DMS114 treated with DMSO at 0.1 percent for 48 hours (cell line): Measurements from ENCODE around the gene FHAD1.
"Not testable (repeated sequence)": the region's sequence is repeated elsewhere in the genome, so short reads cannot be mapped to it uniquely, and the experiment has no call there.

Source experiments
- DNase-seq: peaks from one replicate; lab custom pipeline; 2025; ENCODE audit not compliant: unreplicated experiment; lab: John Stamatoyannopoulos, UW

Gene FHAD1

DNA sequence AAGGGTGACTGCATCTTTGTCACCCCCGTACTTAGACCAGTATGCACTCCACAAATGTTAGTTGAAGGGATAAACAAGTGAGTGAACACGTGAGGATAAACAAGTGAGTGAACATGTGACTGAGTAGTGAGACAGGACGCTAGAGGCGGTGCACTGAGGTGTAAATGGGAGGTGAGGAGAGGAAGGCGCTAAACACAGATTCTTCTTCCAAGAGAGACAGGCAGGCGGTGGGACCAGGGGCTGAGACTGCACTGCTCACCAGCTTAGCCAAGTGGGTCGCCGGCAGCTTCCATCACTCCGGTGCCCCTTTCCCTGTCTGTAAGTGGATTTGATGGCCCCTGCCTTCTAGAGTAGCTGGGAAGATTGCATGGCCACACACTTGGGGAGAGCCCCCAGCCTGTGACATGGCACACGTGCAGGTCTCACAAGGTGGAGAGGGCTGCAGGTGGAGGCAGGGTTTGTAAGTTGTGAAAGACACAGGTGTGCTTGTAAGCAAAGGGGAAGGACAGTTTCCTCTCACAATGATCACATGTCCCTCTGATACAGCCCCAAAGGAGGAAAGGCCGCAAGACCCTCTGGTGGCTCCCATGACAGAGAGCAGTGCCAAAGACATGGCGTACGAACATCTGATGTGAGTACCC lies 115.2 kb downstream of the FHAD1 start:
- DNase-seq = no peak

DNA sequence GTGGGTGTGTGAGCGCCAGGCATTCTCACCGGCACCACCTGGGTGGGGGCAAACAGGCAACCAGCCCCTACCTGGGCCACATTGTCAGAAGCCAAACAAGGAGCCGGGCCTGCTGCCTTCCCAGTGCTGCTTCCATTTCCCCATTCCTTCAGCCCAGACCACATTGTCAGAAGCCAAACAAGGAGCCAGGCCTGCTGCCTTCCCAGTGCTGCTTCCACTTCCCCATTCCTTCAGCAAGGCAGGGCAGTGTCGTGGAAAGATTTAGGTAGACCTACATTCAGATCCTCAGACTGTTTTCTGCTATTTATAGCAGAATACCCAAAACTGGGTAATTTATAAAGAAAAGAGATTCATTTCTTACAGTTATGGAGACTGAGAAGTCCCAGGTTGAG lies 115.7 kb downstream of the FHAD1 start:
- no peak for DNase-seq

DNA sequence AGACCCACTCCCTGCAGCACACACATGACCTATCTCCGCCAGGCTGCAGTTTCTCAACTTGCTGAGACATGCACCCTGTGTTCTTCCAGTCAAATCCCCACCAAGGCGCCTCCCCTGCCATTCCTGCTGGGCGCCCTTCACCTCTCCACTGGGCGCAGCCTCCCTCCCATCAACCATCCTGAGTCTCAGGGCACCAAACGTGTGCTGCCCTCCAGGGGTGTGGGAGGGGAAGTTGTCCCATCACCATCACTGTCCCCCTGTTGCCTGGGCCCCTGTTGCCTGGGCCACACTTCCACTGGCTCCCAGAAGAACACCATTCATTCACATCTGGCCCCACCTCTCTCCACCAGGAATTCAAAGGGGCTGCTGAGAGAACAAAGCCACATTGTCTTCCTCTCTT lies 117.7 kb downstream of the FHAD1 start:
- no peak for DNase-seq

DNA sequence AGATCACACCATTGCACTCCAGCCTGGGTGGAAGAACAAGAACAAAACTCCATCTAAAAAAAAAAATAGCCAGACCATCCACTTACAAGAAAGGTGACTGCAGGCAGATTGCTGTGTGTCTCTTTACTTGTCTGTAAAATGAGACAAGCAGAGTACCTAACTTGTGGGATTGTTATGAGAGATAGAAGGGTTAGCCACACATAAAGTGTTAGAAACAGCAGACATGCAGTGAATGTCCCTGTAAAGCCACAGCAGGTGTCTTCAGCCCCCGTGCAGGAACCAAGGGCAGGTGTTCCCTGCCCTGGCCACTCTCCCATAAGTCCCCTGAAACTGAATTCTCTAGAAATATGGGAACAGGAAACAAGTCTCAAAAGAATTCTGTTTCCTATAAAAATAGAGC lies 121.9 kb downstream of the FHAD1 start:
- DNase-seq = no peak

DNA sequence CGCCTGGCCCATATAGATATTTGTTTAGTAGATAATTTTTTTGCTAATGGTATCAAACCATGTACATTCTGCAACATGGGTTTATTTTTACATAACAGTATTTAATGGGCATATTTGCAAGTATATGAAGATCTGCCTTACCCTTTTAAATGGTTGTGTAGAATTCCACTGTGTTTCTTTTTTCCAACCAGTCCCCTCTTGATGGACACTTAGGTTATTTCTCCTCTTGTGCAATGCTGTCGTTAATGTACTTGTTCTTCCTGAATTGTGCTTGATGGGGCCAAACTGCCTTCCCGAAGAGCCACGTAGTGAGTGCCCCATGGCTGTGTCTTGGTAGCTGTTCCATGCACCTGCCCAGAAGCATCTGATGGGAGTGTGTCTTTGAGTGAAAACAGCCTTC lies 123.2 kb downstream of the FHAD1 start:
- no peak for DNase-seq

DNA sequence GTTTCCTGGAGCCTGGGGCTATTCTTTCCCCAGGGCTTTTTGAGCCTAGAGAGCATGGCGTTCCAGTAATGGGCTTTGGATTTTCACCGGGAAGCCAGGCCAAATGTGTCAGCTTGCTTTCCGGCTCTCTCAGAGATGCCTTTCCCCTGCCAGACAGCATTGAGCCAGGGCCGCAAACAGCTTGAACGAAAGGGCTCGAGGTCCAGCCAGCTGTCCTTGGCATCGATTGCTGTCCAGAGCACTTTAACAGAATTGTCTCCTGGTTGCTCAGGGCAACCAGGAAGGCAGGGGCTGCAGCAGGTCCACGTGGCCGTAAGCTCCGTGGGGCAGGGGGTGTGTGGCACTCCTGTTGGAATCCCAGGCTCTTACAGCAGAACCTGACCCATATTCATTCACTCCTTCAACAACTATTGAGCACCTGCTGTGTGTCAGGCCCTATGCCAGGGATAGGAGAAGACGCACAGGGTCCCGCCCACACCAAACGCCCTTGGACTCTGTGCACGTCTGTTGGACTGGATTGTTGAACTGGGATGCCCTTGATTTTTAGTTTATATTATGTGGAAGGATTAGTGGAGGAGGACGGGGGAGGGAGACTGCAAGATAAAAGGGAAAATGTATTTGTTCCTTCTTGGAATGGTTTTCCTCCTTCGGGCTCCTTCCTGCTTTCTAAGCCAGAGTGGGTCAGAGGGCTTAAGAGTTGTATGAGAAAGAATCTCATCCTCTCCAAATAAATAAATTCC lies 123.9 kb downstream of the FHAD1 start:
- DNase-seq = no peak

DNA sequence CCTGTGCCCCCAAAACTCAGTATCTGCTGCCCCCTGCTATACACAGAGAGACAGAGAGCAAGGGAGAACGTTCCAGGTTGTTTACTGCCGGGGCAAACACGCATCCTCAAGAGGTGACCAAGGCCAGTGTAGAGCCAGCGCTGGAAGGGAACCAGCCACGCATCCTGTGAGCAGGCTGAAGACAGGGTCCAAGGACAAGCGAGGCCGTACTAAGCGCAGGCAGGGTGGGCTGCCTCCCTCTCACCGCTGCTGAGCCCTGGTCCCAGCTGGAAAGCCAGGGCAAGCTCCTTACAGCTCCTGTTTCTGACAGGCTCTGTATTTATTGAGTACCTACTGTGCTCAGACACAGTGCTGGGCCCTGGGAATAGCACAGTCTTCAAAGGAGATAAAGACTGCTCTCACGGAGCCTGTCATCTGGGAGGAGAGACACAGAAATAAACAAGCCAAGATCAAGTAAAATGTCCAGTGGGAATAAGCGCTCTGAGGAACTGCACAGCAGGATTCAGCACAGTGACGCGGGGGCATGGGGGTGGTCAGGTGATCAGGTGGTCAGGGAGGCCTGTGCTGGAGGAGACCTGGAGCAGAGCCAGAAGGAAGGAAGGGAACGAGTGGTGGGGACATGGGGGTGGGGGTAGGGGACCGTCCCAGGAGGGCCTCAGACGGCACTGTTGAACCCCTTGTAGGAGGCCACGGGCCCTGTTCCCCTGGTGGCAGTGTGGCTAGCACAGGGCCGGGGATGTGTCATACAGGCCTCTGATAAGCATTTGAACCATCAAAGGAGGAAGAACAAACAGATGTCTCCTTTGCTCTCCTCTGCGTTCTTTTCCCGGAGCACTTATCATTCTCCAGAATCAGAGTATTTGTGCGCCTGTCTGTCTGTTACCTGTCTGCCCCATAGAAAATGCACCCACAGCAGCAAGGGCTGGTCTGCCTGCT lies 124.9 kb downstream of the FHAD1 start:
- no peak for DNase-seq

DNA sequence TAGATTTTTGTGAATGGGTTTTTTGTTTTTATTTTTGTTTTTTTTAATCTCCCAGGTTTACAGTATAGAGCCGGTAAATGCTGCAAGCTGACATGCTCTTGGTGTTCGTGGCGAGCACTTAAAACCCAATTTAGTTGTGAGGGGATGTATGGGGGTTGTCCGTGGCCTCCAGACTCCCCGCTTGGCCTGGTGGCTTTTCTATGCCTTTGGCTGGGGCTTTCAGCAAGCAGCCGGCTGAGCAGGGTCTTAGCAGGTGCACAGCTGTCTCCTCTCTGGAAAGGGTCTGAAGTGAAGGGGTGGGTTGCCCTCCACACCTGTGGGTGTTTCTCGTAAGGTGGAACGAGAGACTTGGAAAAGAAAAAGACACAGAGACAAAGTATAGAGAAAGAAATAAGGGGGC lies 131.7 kb downstream of the FHAD1 start:
- DNase-seq = no peak

DNA sequence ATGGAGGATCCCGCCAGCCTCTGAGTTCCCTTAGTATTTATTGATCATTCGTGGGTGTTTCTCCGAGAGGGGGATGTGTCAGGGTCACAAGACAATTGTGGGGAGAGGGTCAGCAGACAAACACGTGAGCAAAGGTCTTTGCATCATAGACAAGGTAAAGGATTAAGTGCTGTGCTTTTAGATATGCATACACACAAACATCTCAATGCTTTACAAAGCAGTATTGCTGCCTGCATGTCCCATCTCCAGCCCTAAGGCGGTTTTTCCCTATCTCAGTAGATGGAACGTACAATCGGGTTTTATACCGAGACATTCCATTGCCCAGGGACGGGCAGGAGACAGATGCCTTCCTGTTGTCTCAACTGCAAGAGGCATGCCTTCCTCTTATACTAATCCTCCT lies 132.1 kb downstream of the FHAD1 start:
- not testable (repeated sequence) for DNase-seq

DNA sequence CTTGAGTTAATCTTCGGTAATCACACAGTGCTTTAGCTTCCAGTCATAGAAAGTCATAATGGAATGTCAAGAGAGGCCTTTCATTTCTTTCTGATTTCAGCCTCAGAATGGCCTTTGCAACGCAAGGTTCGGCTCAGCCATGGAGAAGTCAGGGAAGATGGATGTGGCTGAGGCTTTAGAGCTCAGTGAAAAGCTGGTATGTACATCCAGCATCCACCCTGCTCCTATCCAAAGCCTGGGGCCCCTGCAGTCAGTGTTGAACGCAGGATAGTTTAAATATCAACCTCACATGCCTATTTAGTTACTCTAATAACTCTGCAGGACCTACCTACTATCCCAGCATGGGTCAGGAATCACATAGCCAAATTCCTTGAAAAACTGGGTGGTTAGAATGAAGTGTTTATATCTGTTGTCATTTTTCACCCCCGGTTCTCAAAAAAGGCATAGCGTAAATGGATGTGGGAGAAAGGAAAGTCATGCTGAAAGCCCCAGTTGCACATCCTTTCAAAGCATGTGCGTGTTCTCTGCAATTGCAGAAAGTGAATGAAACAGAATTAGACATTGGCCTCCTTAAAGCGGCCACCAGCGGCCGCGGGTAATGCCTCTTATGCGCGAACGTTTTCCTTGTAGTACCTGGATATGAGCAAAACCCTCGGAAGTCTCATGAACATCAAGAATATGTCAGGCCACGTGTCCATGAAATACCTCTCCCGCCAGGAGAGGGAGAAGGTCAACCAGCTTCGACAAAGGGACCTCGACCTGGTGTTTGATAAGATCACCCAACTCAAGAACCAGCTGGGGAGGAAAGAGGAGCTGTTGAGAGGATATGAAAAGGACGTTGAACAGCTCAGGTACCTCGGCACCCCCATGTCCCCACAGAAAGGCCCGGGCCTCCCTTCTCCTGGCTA lies 133.8 kb downstream of the FHAD1 start:
- DNase-seq = no peak

DNA sequence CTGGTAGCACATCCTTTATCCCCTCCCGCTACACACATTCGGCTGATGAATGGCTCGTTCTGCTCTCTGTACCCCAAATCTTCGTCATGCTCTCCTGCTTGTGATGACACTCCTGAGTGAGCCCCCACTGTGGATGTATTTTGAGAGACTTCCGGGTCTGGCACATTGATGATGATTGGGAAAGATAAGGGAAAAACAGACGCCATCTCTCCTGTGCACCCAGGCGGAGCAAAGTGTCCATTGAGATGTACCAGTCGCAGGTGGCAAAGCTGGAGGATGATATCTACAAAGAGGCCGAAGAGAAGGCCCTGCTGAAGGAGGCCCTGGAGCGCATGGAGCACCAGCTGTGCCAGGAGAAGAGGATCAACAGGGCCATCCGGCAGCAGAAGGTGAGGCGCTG lies 134.8 kb downstream of the FHAD1 start:
- DNase-seq = no peak

DNA sequence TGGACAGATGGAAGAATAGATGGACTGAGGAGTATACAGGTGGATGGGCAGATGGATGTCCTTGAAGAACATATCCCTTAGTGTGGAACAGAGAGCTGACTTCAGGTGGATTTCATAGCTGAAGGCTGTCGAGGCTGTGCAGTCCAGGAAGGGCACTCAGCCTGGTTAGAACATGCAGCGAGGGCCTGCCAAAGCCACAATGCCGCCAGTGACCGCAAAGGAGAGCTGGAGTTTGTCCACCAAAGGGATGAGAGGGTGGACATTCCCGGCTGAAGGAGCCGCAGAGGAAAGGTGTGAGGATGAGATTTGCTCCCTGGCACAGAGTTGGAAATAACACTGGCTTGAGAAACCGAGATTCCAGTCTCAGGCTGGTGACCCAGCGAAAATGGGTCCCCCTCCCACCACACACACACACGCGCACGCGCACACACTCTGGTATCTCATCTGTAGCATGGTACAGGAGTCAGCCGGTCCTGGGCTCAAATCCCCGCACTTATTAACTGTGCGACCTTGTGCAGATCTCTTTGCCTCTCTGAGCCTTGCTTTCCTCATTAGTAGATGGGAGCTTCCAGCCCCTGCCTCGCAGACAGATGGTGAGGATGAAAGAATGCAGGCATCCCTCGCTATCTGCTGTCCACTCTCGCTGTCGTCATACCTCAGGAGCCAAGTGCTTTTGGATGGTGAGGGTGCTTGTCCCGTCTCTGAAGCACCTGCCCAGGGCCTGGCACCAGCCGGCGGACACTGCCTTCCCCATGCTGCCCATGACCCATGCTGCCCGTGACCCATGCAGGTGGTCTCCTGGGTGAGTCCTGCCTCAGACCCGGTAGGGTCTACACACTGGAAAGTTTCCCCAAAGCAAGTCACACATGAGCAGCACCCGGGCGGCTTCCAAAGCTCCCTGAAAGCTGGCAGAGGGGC lies 135.8 kb downstream of the FHAD1 start:
- no peak for DNase-seq

DNA sequence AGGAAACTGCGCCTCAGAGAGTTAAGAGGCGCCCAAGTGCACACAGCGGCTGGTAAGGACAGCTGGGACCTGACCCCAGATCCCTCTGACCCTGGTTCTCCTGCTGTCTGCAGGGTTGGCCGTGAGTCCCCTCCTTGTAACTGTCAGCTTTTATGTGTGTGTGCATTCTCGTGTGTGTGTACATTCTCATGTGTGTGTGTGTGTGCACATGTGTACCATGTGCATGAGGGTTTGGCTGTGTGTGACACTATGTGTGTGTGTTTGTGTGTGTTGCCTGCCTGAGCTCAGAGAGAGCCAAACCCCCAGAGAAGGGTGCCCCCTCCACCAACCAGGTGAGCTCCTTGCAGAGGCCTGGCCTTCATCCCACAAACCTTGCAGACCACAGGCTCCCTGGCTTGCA lies 136.8 kb downstream of the FHAD1 start:
- no peak for DNase-seq

DNA sequence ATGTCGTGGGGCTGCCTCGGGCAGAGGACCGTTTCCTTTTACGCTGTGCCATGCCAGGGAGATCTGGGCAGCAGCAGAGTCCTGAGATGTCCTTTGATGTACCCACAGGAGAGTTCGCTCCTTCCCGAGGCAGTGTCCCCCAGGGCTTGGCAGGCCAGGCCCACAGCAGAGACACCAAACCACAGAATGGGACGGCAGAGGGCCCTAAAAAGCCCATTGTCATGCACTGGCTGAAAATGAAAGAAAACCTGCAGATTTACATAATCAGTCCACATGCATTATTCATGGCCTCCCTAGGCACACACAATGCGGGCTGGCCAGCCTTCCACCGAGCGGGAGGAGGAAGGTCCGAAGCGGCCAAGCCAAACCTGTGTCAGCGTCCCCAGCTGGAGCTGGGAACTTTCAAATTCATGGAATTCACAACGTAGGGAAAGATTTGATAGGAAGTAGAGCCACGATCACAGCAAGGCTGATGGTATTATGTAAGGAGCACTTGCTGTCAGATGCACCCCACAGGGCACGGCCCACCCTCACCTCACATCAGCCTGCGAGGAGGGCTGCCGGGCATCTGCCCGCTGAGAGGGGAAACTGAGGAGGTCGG lies 137.4 kb downstream of the FHAD1 start:
- no peak for DNase-seq

DNA sequence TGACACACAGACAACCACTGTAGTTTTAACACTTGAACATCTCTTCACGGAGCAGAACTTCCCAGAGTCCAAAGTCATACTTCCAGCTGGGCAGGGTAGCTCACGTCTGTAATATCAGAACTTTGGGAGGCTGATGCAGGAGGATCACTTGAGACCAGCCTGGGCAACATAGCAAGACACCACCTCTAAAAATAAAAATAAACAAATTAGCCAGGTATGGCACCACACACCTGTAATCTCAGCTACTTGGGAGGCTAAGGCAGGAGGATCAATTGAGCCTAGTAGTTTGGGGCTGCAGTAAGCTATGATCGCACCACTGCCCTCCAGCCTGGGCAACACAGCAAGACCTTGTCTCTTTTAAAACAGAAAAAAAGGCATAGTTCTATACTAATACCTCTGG lies 138.4 kb downstream of the FHAD1 start:
- no peak for DNase-seq

DNA sequence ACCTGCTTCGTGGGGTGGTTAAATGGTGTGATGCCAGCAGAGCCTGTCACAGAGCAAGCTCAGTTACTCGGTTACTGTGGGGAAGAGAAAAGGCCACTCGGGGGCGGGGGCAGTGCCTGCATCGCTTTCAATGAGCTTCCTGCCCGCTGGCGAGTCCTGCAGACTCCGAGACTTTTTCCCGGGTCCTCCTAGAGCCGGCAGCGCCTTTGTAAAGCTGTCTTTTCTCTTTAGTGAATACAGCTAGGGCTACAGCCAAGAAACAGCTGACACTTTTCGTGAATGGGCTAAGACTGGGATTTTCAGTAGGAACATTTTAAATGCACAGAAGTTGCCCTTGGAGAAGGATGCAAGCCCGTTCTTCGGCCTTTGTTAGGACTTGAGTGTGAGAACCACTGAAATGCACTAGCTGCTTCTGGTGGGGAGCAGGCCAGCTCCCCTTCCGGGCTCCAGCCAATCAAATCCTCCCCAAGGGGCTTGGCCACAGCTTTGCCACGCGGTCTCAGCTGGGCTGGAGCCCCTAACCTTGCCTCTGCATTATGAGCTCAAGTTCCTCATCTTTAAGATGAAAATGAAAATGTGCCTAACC lies 139.2 kb downstream of the FHAD1 start:
- DNase-seq = no peak

DNA sequence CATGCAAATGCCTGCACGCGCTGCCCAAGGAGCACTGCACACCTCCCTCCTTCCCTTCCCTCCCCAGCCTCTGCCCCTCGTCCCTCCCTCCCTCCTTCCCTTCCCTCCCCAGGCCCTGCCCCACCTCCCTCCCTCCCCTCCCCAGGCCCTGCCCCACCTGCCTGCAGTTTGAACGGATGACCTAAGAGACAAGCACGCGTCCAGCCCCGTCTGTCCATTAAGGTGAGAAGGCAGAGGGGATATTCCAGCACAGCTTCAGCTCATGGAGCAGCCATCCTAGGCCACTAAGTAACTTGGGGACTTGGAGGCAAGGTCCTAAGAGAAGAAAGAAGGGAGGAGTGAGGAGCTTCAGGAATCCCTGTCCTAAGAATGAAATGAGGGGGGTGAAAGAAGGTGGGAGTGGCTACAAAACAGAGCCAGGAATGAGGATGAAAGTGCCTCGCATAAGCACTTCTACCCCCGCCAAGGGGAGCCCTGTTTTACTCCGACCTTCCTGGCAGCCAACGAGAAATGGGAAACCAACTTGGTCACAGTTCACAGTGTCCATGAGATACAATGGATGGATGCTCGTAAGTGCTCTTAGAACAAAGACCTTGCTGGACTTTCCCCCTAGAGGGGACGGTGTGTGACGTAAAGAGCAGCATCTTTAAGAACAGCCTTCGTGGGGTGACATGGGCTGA lies 141.3 kb downstream of the FHAD1 start:
- no peak for DNase-seq

DNA sequence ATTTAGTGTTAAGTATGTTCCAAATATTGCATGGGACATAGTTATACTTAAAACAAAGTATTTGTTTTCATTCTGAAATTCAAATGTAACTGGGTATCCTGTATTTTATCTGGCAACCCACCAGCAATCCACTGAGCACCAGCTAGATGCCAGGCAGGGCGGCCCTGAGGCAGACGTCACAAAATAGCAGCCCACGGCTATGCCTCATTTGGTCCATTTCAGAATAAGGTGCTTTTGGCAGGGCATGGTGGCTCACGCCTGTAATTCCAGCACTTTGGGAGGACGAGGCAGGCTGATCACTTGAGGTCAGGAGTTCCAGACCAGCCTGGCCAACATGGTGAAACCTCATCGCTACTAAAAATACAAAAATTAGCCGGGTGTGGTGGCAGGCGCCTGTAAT lies 142.8 kb downstream of the FHAD1 start:
- not testable (repeated sequence) for DNase-seq
